CD8-positive, alpha-beta memory T cell (primary cell): ENCODE data around the gene HELZ. TPM values are rescaled to one million over a fixed set of nuclear protein-coding genes. Genes with fewer than 3 reads are reported as not detected.

Experiments
- CTCF ChIA-PET: fragments of 350-600 bp; sonication (Branson Sonifier 250); formaldehyde crosslinking; loops from one replicate; lab custom pipeline; 2021; ENCODE audit warnings: antibody characterized with exemption; lab: Charles Lee
- POLR2A ChIA-PET: fragments of 350-600 bp; sonication (Branson Sonifier 250); formaldehyde crosslinking; loops from one replicate; lab custom pipeline; 2021; ENCODE audit warnings: antibody characterized with exemption; lab: Charles Lee
- DNase-seq, 5 donors: peaks; one replicate each; pipeline versions ENCODE4 v3.0.0 to v3.0.0-alpha.2; 2020 to 2022; ENCODE audit warnings: mixed read lengths in 1 of 5
- H3K27ac ChIP-seq: one replicate; pipeline ENCODE4 v1.7.0; 2013; ENCODE audit warnings: low read depth, mild to moderate bottlenecking, low read length, moderate library complexity
- H3K27me3 ChIP-seq: 2 replicates; pipeline ENCODE4 v1.7.0; 2013; ENCODE audit warnings: low read length, mild to moderate bottlenecking; ENCODE audit not compliant: insufficient read depth, poor library complexity, severe bottlenecking
- H3K36me3 ChIP-seq: 2 replicates; pipeline ENCODE4 v1.7.0; 2013; ENCODE audit warnings: mild to moderate bottlenecking, low read length, moderate library complexity; ENCODE audit not compliant: insufficient read depth
- H3K4me1 ChIP-seq: 2 replicates; pipeline ENCODE4 v1.7.0; 2013; ENCODE audit warnings: mild to moderate bottlenecking, low read length, moderate library complexity; ENCODE audit not compliant: insufficient read depth
- H3K4me3 ChIP-seq: 2 replicates; pipeline ENCODE4 v1.7.0; 2013; ENCODE audit warnings: mild to moderate bottlenecking, low read length
- H3K9me3 ChIP-seq: 2 replicates; pipeline ENCODE4 v1.7.0; 2013; ENCODE audit warnings: mild to moderate bottlenecking, low read length
- H3K27ac Mint-ChIP-seq, 8 donors: one replicate each; pipeline ENCODE4 v1.8.0; 2020 to 2021; ENCODE audit warnings: mixed read lengths in 8 of 8, mild to moderate bottlenecking in 6 of 8, inconsistent platforms in 3 of 8, moderate library complexity in 3 of 8
- H3K27me3 Mint-ChIP-seq, 2 donors: one replicate each; pipeline ENCODE4 v1.8.0; 2020 to 2021; ENCODE audit warnings: mixed read lengths in 2 of 2, mild to moderate bottlenecking in 1 of 2, moderate library complexity in 1 of 2
- H3K36me3 Mint-ChIP-seq, 3 donors: one replicate each; pipeline ENCODE4 v1.8.0; 2020 to 2021; ENCODE audit warnings: mixed read lengths in 3 of 3, inconsistent platforms in 1 of 3, mild to moderate bottlenecking in 1 of 3
- H3K4me1 Mint-ChIP-seq, 3 donors: one replicate each; pipeline ENCODE4 v1.8.0; 2020 to 2021; ENCODE audit warnings: mixed read lengths in 3 of 3, inconsistent platforms in 1 of 3, mild to moderate bottlenecking in 1 of 3
- H3K4me3 Mint-ChIP-seq, 7 donors: one replicate each; pipeline ENCODE4 v1.8.0; 2020 to 2021; ENCODE audit warnings: mixed read lengths in 7 of 7, mild to moderate bottlenecking in 6 of 7, moderate library complexity in 4 of 7, inconsistent platforms in 2 of 7
- H3K9me3 Mint-ChIP-seq, 5 donors: one replicate each; pipeline ENCODE4 v1.8.0; 2020 to 2022; ENCODE audit warnings: mixed read lengths in 5 of 5, mild to moderate bottlenecking in 3 of 5, moderate library complexity in 2 of 5, inconsistent platforms in 1 of 5
- polyA plus RNA-seq: library from polyadenylated mRNA; unstranded; fragments of 300-500 nt; fragmentation: Illumina TruSeq; gene quantifications from one replicate; pipeline ENCODE4 v1.2.3, GENCODE V29; 2021
- total RNA-seq, 2 experiments: library from RNA; stranded (reverse); gene quantifications; one replicate each; pipeline ENCODE4 v1.2.3, GENCODE V29; 2021

The HELZ gene
- total and polyA plus RNA-seq, 3 experiments from 2014 or later = 56.4 to 85.0 (median 62.5) TPM

GRCh38 chr17:67238991-67239390 lies 6.0 kb downstream of the HELZ start:
- Histone ChIP-seq H3K9me3 (no peaks in the 10 kb centered on the region), H3K36me3 (no peaks in the 10 kb centered on the region), H3K4me1 (peaks cover 37% of the 10 kb centered on the region), H3K27ac (no peak overlapping the region), H3K4me3 (no peak overlapping the region), H3K27me3 (no peaks in the 10 kb centered on the region)
- H3K27ac Mint-ChIP-seq = peak overlapping the region in 4 of 8 donors; percentile 8 to 71 (median 58)
- POLR2A ChIA-PET = no interaction called here
- peaks cover 12 to 74% (median 20%) of the 10 kb centered on the region in 3 donors for H3K36me3 Mint-ChIP-seq
- CTCF ChIA-PET = interaction anchor here (0.9 to 1.9 kb wide), 4 partner anchors 18 to 54 kb away, joined by 3 to 5 read pairs (median 4); no protein-coding TSS in a partner anchor
- peak overlapping the region in 2 of 7 donors; percentile 39 to 65 for H3K4me3 Mint-ChIP-seq
- no peaks in the 10 kb centered on the region for H3K9me3 Mint-ChIP-seq
- DNase-seq = no peak
- no peaks in the 10 kb centered on the region for H3K27me3 Mint-ChIP-seq
- peaks cover 63 to 78% (median 74%) of the 10 kb centered on the region in 3 donors for H3K4me1 Mint-ChIP-seq

DNA sequence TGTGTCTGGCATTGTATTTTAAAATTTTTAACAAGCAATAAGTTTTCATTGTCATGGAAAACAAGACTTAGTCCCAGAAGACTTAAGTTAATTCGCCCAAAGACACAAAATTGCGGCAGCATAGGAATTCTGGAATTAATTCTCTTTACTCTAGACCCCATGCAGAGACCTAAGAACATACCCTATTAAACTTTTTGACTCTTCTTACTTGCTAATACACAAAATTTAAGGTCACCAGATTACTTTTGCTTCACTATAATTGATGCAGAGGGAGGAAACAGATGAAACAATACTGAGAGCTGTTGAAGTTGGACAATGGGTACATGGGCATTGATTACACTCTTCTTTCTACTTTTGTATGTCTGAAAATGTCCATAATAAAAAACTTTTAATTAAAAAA lies 12.6 kb downstream of the HELZ start:
- Mint-ChIP-seq H3K9me3 (no peaks in the 10 kb centered on the region), H3K27ac (peak overlapping the region in 3 of 8 donors; percentile 13 to 35 (median 19)), H3K4me1 (peaks cover 39 to 69% (median 66%) of the 10 kb centered on the region in 3 donors), H3K36me3 (peaks cover 11 to 62% (median 19%) of the 10 kb centered on the region in 3 donors), H3K4me3 (peak overlapping the region in 1 of 7 donors; percentile 24), H3K27me3 (no peaks in the 10 kb centered on the region)
- no peaks in the 10 kb centered on the region for H3K36me3 ChIP-seq
- ChIA-PET CTCF (interaction anchor here (1.5 kb wide), 1 partner anchor 61 kb away, joined by 3 read pairs; no protein-coding TSS in a partner anchor), POLR2A (no interaction called here)
- H3K4me1 ChIP-seq = peaks cover 6% of the 10 kb centered on the region
- no peak overlapping the region for H3K4me3 ChIP-seq
- no peak overlapping the region for H3K27ac ChIP-seq
- DNase-seq = no peak
- no peaks in the 10 kb centered on the region for H3K27me3 ChIP-seq
- H3K9me3 ChIP-seq = no peaks in the 10 kb centered on the region

DNA sequence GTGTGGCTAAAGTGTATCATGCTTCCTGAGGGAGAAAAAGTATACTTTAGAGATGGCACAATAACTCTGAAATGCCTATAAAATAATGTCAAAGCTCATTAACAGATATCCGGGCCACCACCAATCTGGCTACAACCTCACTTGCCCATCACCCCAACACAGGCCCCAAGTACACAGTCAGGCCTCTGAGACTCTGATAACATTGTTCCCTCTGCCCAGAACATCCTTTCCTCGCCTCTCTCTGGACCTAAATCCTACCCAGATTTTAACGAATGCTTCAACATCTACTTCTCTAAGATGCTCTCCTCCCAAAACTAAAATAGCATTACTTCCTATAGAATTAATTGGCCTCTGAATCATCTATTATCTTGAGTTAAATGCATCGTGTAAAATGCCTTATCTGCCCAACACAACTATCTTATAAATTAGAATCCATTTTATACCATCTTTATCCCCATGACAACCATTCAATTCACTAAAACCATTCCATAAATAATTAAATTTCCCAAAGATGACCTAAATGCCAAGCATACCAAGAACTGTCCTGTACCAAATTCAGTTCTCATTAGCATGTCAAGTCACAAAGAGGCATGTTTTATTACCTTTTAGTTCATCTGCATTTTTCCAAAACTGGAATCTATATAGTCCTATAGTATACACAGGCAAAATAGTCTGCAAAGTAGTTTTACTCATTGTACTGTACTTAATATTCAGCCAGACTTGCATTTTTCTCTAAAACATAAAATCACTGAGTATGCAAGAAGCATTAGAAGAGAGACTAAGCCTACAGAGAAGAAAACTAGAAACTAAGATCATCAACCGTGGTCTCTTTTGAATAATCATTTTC lies 15.7 kb downstream of the HELZ start:
- POLR2A ChIA-PET = no interaction called here
- H3K27me3 Mint-ChIP-seq = no peaks in the 10 kb centered on the region
- CTCF ChIA-PET = no interaction called here
- H3K9me3 Mint-ChIP-seq = no peaks in the 10 kb centered on the region
- H3K4me1 ChIP-seq = peaks cover 11% of the 10 kb centered on the region
- peak overlapping the region in 7 of 8 donors; percentile 1 to 83 (median 64) for H3K27ac Mint-ChIP-seq
- H3K36me3 ChIP-seq = no peaks in the 10 kb centered on the region
- H3K4me3 ChIP-seq = no peak overlapping the region
- no peak for DNase-seq
- peak overlapping the region in 2 of 7 donors; percentile 19 to 52 for H3K4me3 Mint-ChIP-seq
- no peaks in the 10 kb centered on the region for H3K27me3 ChIP-seq
- peaks cover 42 to 73% (median 71%) of the 10 kb centered on the region in 3 donors for H3K4me1 Mint-ChIP-seq
- H3K27ac ChIP-seq = no peak overlapping the region
- H3K36me3 Mint-ChIP-seq = peaks cover 5 to 59% (median 16%) of the 10 kb centered on the region in 3 donors
- H3K9me3 ChIP-seq = no peaks in the 10 kb centered on the region

DNA sequence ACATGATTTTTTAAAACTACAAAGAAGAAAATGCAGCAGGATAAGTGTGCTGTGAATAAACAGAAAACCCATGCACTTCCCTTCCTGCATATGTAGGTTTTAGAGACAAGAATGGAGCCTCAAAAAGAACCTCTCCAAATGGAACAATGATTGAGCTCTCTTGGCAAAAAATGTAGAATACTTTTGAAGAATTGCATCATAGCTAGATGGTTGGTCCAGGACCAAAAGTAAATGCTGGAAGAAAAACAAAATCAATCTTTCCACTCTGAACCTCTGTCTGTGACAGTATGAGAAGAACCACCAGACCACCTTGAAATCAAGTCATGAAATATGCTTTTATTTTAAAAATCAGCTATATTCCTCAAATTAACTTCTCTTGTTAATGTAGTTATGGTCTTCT lies 17.5 kb downstream of the HELZ start:
- H3K27me3 Mint-ChIP-seq = no peaks in the 10 kb centered on the region
- peaks cover 5 to 63% (median 21%) of the 10 kb centered on the region in 3 donors for H3K36me3 Mint-ChIP-seq
- Histone ChIP-seq H3K4me3 (no peak overlapping the region), H3K4me1 (peaks cover 11% of the 10 kb centered on the region), H3K27me3 (no peaks in the 10 kb centered on the region), H3K27ac (no peak overlapping the region), H3K9me3 (no peaks in the 10 kb centered on the region), H3K36me3 (no peaks in the 10 kb centered on the region)
- POLR2A ChIA-PET = no interaction called here
- CTCF ChIA-PET = interaction anchor here (0.7 kb wide), 2 partner anchors 18 to 45 kb away, joined by 3 read pairs; partner anchors contain the start of gene HELZ
- H3K27ac Mint-ChIP-seq = peak overlapping the region in 7 of 8 donors; percentile 7 to 63 (median 32)
- H3K4me1 Mint-ChIP-seq = peaks cover 48 to 78% (median 72%) of the 10 kb centered on the region in 3 donors
- H3K4me3 Mint-ChIP-seq = peak overlapping the region in 1 of 7 donors; percentile 54
- no peaks in the 10 kb centered on the region for H3K9me3 Mint-ChIP-seq
- DNase-seq = no peak

- peaks cover 22% of the 10 kb centered on the region for H3K4me1 ChIP-seq
- Mint-ChIP-seq H3K27me3 (no peaks in the 10 kb centered on the region), H3K36me3 (peaks cover 5 to 57% (median 20%) of the 10 kb centered on the region in 3 donors), H3K9me3 (no peaks in the 10 kb centered on the region), H3K4me3 (no peak overlapping the region), H3K27ac (peak overlapping the region in 4 of 8 donors; percentile 25 to 62 (median 46)), H3K4me1 (peaks cover 53 to 82% (median 76%) of the 10 kb centered on the region in 3 donors)
- H3K27me3 ChIP-seq = no peaks in the 10 kb centered on the region
- H3K27ac ChIP-seq = no peak overlapping the region
- no peaks in the 10 kb centered on the region for H3K36me3 ChIP-seq
- DNase-seq = no peak
- H3K4me3 ChIP-seq = no peak overlapping the region
- H3K9me3 ChIP-seq = no peaks in the 10 kb centered on the region
- ChIA-PET CTCF (no interaction called here), POLR2A (no interaction called here)
Observed at GRCh38 chr17:67225316-67225715, 19.7 kb downstream of the HELZ start.

DNA sequence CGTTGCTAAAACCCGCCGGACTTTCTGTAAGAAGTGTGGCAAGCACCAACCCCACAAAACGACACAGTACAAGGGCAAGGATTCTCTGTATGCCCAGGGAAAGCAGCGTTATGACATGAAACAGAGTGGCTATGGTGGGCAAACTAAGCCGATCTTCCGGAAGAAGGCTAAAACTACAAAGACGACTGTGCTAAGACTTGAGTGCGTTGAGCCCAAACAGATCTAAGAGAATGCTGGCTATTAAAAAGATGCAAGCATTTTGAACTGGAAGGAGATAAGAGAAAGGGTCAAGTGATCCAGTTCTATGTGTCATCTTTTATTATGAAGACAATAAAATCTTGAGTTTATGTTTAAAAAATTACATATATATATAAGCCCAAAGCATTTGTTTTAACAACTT lies 20.3 kb downstream of the HELZ start:
- Mint-ChIP-seq H3K4me1 (peaks cover 58 to 85% (median 80%) of the 10 kb centered on the region in 3 donors), H3K27ac (peak overlapping the region in 4 of 8 donors; percentile 1 to 52 (median 30)), H3K36me3 (peaks cover 5 to 61% (median 20%) of the 10 kb centered on the region in 3 donors), H3K27me3 (no peaks in the 10 kb centered on the region), H3K4me3 (peak overlapping the region in 2 of 7 donors; percentile 8 to 18), H3K9me3 (no peaks in the 10 kb centered on the region)
- H3K4me3 ChIP-seq = no peak overlapping the region
- DNase-seq = no peak
- no peak overlapping the region for H3K27ac ChIP-seq
- H3K4me1 ChIP-seq = peaks cover 22% of the 10 kb centered on the region
- ChIA-PET POLR2A (no interaction called here), CTCF (no interaction called here)
- H3K36me3 ChIP-seq = no peaks in the 10 kb centered on the region
- H3K9me3 ChIP-seq = no peaks in the 10 kb centered on the region
- no peaks in the 10 kb centered on the region for H3K27me3 ChIP-seq

GRCh38 chr17:67223924-67224323 lies 21.1 kb downstream of the HELZ start:
- no peak for DNase-seq
- Histone ChIP-seq H3K4me3 (no peak overlapping the region), H3K9me3 (no peaks in the 10 kb centered on the region), H3K27me3 (no peaks in the 10 kb centered on the region), H3K4me1 (peaks cover 22% of the 10 kb centered on the region), H3K36me3 (no peaks in the 10 kb centered on the region), H3K27ac (no peak overlapping the region)
- H3K27me3 Mint-ChIP-seq = no peaks in the 10 kb centered on the region
- H3K27ac Mint-ChIP-seq = peak overlapping the region in 7 of 8 donors; percentile 10 to 82 (median 37)
- CTCF ChIA-PET = interaction anchor here (1.1 kb wide), 1 partner anchor 70 kb away, joined by 3 read pairs; no protein-coding TSS in a partner anchor
- POLR2A ChIA-PET = no interaction called here
- H3K9me3 Mint-ChIP-seq = no peaks in the 10 kb centered on the region
- H3K4me3 Mint-ChIP-seq = peak overlapping the region in 1 of 7 donors; percentile 17
- H3K4me1 Mint-ChIP-seq = peaks cover 57 to 85% (median 80%) of the 10 kb centered on the region in 3 donors
- H3K36me3 Mint-ChIP-seq = peaks cover 5 to 59% (median 18%) of the 10 kb centered on the region in 3 donors
